Glutamatergic neuron (in vitro differentiated cells): ENCODE results near the gene MYH8. TPM values are rescaled to one million over a fixed set of nuclear protein-coding genes. Genes with fewer than 3 reads are reported as not detected.

Experiments
- DNase-seq: peaks from one replicate; pipeline ENCODE4 v3.0.0; 2022
- H3K27ac Mint-ChIP-seq: one replicate; pipeline ENCODE4 v1.8.0; 2020; ENCODE audit warnings: mild to moderate bottlenecking, mixed read lengths, inconsistent platforms; ENCODE audit not compliant: unreplicated experiment
- H3K27me3 Mint-ChIP-seq: one replicate; pipeline ENCODE4 v1.8.0; 2020; ENCODE audit warnings: mild to moderate bottlenecking, moderate library complexity, mixed read lengths, inconsistent platforms; ENCODE audit not compliant: unreplicated experiment
- H3K36me3 Mint-ChIP-seq: one replicate; pipeline ENCODE4 v1.8.0; 2020; ENCODE audit warnings: mild to moderate bottlenecking, mixed read lengths, inconsistent platforms; ENCODE audit not compliant: unreplicated experiment
- H3K4me1 Mint-ChIP-seq: one replicate; pipeline ENCODE4 v1.8.0; 2020; ENCODE audit warnings: mild to moderate bottlenecking, low read depth, mixed read lengths, inconsistent platforms; ENCODE audit not compliant: unreplicated experiment
- H3K4me3 Mint-ChIP-seq: one replicate; pipeline ENCODE4 v1.8.0; 2020; ENCODE audit warnings: mild to moderate bottlenecking, mixed read lengths, inconsistent platforms; ENCODE audit not compliant: unreplicated experiment
- H3K9me3 Mint-ChIP-seq: one replicate; pipeline ENCODE4 v1.8.0; 2020; ENCODE audit warnings: mild to moderate bottlenecking, moderate library complexity, mixed read lengths, inconsistent platforms; ENCODE audit not compliant: unreplicated experiment
- total RNA-seq: library from RNA; stranded (reverse); fragmentation: NEBNext Ultra II Directional; extraction: Animal tissue kit (Norgen Biotek cat#: 25700); gene quantifications from one replicate; pipeline ENCODE4 v1.2.1, GENCODE V29; 2021; ENCODE audit not compliant: unreplicated experiment
- TF ChIP-seq, protein P1 (sequence below): fragments of 200-600 bp; sonication (generic); IDR thresholded peaks from one replicate; pipeline ENCODE4 v1.5.0; 2021; ENCODE audit not compliant: partially characterized antibody, unreplicated experiment

Gene MYH8
- total RNA-seq, 1 donor from 2014 or later: 0.96 TPM

DNA sequence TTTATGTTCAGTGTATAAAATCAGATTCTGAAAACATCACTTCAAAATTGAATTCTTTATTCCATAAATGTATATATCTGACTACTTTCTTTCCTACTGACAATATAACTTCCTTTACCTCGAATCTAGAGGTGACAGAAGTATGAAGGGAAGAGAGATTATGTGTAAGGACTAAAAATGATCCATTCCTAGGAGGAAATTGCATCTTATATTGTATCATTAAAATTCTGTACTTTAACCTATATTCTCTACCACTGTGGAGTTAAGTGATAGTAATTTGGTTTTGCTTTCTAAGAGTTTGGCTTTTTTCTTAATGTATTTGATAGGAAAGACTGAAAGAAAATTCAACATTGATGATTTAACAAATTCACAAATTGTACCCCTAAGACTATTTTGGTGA is 36.2 kb upstream of the MYH8 start:
- no peaks in the 10 kb centered on the region for H3K4me1 Mint-ChIP-seq
- TF ChIP-seq, protein P1, sequence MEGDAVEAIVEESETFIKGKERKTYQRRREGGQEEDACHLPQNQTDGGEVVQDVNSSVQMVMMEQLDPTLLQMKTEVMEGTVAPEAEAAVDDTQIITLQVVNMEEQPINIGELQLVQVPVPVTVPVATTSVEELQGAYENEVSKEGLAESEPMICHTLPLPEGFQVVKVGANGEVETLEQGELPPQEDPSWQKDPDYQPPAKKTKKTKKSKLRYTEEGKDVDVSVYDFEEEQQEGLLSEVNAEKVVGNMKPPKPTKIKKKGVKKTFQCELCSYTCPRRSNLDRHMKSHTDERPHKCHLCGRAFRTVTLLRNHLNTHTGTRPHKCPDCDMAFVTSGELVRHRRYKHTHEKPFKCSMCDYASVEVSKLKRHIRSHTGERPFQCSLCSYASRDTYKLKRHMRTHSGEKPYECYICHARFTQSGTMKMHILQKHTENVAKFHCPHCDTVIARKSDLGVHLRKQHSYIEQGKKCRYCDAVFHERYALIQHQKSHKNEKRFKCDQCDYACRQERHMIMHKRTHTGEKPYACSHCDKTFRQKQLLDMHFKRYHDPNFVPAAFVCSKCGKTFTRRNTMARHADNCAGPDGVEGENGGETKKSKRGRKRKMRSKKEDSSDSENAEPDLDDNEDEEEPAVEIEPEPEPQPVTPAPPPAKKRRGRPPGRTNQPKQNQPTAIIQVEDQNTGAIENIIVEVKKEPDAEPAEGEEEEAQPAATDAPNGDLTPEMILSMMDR: no peak
- DNase-seq: no peak
- no peaks in the 10 kb centered on the region for H3K36me3 Mint-ChIP-seq
- no peak overlapping the region for H3K4me3 Mint-ChIP-seq
- no peak overlapping the region for H3K27ac Mint-ChIP-seq
- H3K9me3 Mint-ChIP-seq: no peaks in the 10 kb centered on the region
- H3K27me3 Mint-ChIP-seq: no peaks in the 10 kb centered on the region

- TF ChIP-seq, protein P1: no peak
- Mint-ChIP-seq H3K27ac (no peak overlapping the region), H3K27me3 (no peaks in the 10 kb centered on the region), H3K36me3 (no peaks in the 10 kb centered on the region), H3K9me3 (no peaks in the 10 kb centered on the region), H3K4me3 (no peak overlapping the region), H3K4me1 (no peaks in the 10 kb centered on the region)
- no peak for DNase-seq
These were observed 25.5 kb upstream of the MYH8 start for GRCh38 chr17:10447026-10447931.

GRCh38 chr17:10439816-10440215 is 18.1 kb upstream of the MYH8 start:
- TF ChIP-seq, protein P1: no peak
- Mint-ChIP-seq H3K27ac (no peak overlapping the region), H3K9me3 (no peaks in the 10 kb centered on the region), H3K4me1 (peaks cover 5% of the 10 kb centered on the region), H3K4me3 (no peak overlapping the region), H3K36me3 (peaks cover 11% of the 10 kb centered on the region), H3K27me3 (no peaks in the 10 kb centered on the region)
- no peak for DNase-seq

DNA sequence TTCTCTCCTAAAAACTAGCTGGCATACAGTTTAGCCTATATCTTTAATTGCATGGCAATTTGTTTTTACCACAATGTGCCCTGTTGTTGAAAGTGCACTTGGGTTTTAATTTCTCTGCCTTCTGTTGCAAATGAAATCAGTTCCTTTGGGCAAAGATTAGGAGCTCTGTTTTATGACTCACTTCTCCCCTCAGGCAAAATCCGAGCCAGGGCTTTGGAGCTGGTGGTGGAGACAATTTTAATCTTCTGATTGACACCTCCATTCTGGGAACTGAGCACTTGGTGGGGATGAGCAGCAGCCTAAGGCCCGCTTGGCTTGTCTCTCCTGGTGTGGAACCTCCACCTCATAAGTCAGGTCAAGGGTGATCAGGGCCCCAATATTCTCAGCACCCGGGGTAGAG is 13.3 kb upstream of the MYH8 start:
- TF ChIP-seq, protein P1: no peak
- H3K4me1 Mint-ChIP-seq: peaks cover 6% of the 10 kb centered on the region
- H3K4me3 Mint-ChIP-seq: no peak overlapping the region
- H3K27ac Mint-ChIP-seq: no peak overlapping the region
- no peaks in the 10 kb centered on the region for H3K27me3 Mint-ChIP-seq
- no peak for DNase-seq
- H3K36me3 Mint-ChIP-seq: peaks cover 11% of the 10 kb centered on the region
- H3K9me3 Mint-ChIP-seq: no peaks in the 10 kb centered on the region

DNA sequence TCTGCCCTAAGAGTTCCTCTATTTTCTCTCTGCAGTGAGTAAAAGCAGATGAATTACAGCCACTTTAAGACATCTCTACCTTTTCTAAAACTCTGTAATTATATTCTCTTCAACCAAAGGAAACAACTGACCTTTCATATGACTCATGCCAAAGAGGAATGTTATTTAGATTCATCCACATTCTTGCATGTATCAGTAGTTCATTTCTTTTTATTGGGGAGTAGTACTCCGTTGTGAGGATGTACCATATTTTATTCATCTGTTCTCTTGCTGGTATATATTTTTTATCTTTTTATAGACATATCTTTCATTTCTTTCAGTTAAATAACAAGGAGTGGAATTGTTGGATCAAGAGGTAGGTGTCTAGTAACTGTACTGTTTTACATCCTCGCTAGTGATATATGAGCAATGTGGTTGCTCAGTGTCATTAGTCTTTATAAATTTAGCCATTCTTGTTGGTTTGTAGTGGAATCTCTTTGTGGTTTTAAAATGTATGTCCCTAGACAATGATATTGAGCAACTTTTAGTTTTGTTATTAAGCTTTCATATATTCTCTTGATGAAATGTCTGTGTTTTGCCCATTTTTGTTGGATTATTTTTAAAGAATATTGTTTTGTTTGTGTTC is 7.8 kb upstream of the MYH8 start:
- H3K27ac Mint-ChIP-seq: no peak overlapping the region
- H3K27me3 Mint-ChIP-seq: no peaks in the 10 kb centered on the region
- no peaks in the 10 kb centered on the region for H3K4me1 Mint-ChIP-seq
- TF ChIP-seq, protein P1: no peak
- no peaks in the 10 kb centered on the region for H3K36me3 Mint-ChIP-seq
- no peaks in the 10 kb centered on the region for H3K9me3 Mint-ChIP-seq
- DNase-seq: no peak
- H3K4me3 Mint-ChIP-seq: no peak overlapping the region
